SH-SY5Y (cell line): ENCODE measurements around the gene HOXB2.

Source experiments
- GATA2 ChIP-seq: IDR thresholded peaks from 2 replicates; pipeline ENCODE4 v1.6.1; 2011; ENCODE audit warnings: mild to moderate bottlenecking, low read depth, low read length
- GATA3 ChIP-seq: IDR thresholded peaks from 2 replicates; pipeline ENCODE4 v1.6.1; 2011; ENCODE audit warnings: low read depth, mild to moderate bottlenecking, low read length, moderate library complexity

HOXB2 gene

GRCh38 chr17:48586355-48587258 is 41.7 kb upstream of the HOXB2 start:
- TF ChIP-seq GATA2 (no peak), GATA3 (no peak)

- TF ChIP-seq GATA2, result no peak
- TF ChIP-seq GATA3, result no peak
These were observed 39.4 kb upstream of the HOXB2 start for GRCh38 chr17:48584223-48584741.

- no peak for TF ChIP-seq GATA2
- TF ChIP-seq GATA3, result no peak
These were observed 38.9 kb upstream of the HOXB2 start for GRCh38 chr17:48583708-48584222.

GRCh38 chr17:48582750-48583069 is 37.8 kb upstream of the HOXB2 start:
- TF ChIP-seq GATA2 (no peak), GATA3 (no peak)

- no peak for TF ChIP-seq GATA2
These were observed 35.0 kb upstream of the HOXB2 start for GRCh38 chr17:48579760-48580554.

- no peak for TF ChIP-seq GATA2
- no peak for TF ChIP-seq GATA3
These were observed 34.5 kb upstream of the HOXB2 start for GRCh38 chr17:48579471-48579759.

- TF ChIP-seq GATA3, result no peak
- TF ChIP-seq GATA2, result no peak
These were observed 33.9 kb upstream of the HOXB2 start for GRCh38 chr17:48578616-48579470.

- TF ChIP-seq GATA2, result no peak
- TF ChIP-seq GATA3, result no peak
These were observed 33.2 kb upstream of the HOXB2 start, which contains the start of gene HOXB4 for GRCh38 chr17:48577946-48578615. TSS of gene HOXB4 (minus strand) at chr17:48578350. CDS start at chr17:48578319, 31 bp downstream.

- TF ChIP-seq GATA2, result no peak
- TF ChIP-seq GATA3, result no peak
These were observed 32.5 kb upstream of the HOXB2 start for GRCh38 chr17:48577330-48577945.

GRCh38 chr17:48576479-48577309 is 31.8 kb upstream of the HOXB2 start:
- TF ChIP-seq GATA3 (no peak), GATA2 (no peak)

- TF ChIP-seq GATA3, result no peak
- no peak for TF ChIP-seq GATA2
These were observed 31.0 kb upstream of the HOXB2 start for GRCh38 chr17:48575673-48576478.
